ENCODE data around the gene PTPN14. TPM values are rescaled to one million over a fixed set of nuclear protein-coding genes. Genes with fewer than 3 reads are reported as not detected.

The PTPN14 gene
- total RNA-seq, 1 experiment from 2014 or later, result 76.4 TPM

DNA sequence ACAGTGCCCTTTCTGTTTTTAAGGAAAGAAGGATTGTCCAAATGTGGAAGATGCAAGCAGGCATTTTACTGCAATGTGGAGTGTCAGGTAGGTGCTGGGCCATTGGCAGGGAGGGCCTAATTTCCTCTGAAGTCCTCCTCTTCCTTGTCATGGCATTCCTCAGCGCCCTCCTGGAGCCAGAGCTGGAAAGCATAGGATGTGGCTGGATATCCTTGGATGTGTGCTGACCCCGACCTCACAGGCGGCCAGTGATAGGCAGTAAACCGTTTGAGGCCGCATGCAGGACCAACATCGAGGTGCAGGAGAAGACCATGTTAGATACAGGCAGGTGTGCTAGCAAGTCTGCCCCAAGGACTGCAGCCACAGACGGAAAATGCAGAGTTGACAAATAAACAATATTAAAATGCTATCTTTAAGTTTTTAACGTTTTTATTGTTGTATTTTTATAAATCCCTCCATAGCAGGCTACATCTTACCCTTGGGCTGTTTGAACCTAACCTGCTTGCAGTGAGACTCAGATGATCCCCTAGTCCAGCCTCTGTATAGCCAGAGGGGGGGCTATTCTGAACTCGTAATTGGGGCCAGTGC lies 246.1 kb downstream of the PTPN14 start:
- no peaks in the 10 kb centered on the region for H3K23me2 ChIP-seq (ENCODE audit: insufficient read length, low read depth, low read length, poor library complexity, severe bottlenecking)
- no peak overlapping the region for H3K56ac ChIP-seq (ENCODE audit: insufficient read length, low read depth, low read length)
- no peak overlapping the region for H3K23ac ChIP-seq (ENCODE audit: insufficient read length, low read depth, low read length)
- no peak overlapping the region for H3K4me2 ChIP-seq (ENCODE audit: insufficient read depth, insufficient read length, low read length)
- peak overlapping the region in 1 of 3 experiments; percentile 74; a peak in 1 of 7 replicates for H3K27ac Mint-ChIP-seq
- no peak overlapping the region for H3T11ph ChIP-seq (ENCODE audit: low read length)
- H3K4ac ChIP-seq (ENCODE audit: low read depth, low read length), result no peak overlapping the region
- no peaks in the 10 kb centered on the region for H3K79me1 ChIP-seq (ENCODE audit: insufficient read depth, low read depth, low read length, poor library complexity, severe bottlenecking)
- H2AK5ac ChIP-seq (ENCODE audit: insufficient read length, low read length), result no peak overlapping the region
- H2BK15ac ChIP-seq (ENCODE audit: low read depth, low read length), result no peak overlapping the region
- no peak overlapping the region for H4K8ac ChIP-seq (replicated peaks; ENCODE audit: insufficient read length, low read depth, low read length)
- peaks cover 19% of the 10 kb centered on the region for H3K27me3 Mint-ChIP-seq (ENCODE audit: low read depth)
- no peak overlapping the region for H3K27ac ChIP-seq (ENCODE audit: insufficient read length, low read depth, low read length)
- H2BK12ac ChIP-seq (ENCODE audit: insufficient read length, low read depth, low read length), result no peak overlapping the region
- no peaks in the 10 kb centered on the region for H3K9me3 ChIP-seq (ENCODE audit: control insufficient read depth, low read depth, low read length)
- no peak overlapping the region for H2BK20ac ChIP-seq (ENCODE audit: low read depth, low read length, poor library complexity, severe bottlenecking)
- H4K5ac ChIP-seq (ENCODE audit: insufficient read length, low read depth, low read length), result no peak overlapping the region
- H3K27me3 ChIP-seq (ENCODE audit: insufficient read depth, low read length), result no peaks in the 10 kb centered on the region; the same call in 1 of the 2 replicates
- no peak overlapping the region for H3K18ac ChIP-seq (ENCODE audit: insufficient read length, low read depth, low read length)
- no peaks in the 10 kb centered on the region for H3K79me2 ChIP-seq (ENCODE audit: insufficient read depth, low read length)
- no peaks in the 10 kb centered on the region for H3K36me3 Mint-ChIP-seq (ENCODE audit: insufficient read depth in 1 of 3, low read depth in 3 of 3)
- H3K9ac ChIP-seq (ENCODE audit: extremely low read depth, insufficient read length, low read length), result no peak overlapping the region
- H2BK120ac ChIP-seq (ENCODE audit: low read depth, low read length, poor library complexity, severe bottlenecking), result no peak overlapping the region
- no peak for DNase-seq
- H3K14ac ChIP-seq (ENCODE audit: insufficient read depth, low read length), result no peak overlapping the region
- no peaks in the 10 kb centered on the region for H4K20me1 ChIP-seq (ENCODE audit: control insufficient read depth, insufficient read depth, insufficient read length)
- H4K91ac ChIP-seq (ENCODE audit: insufficient read length, low read depth, low read length), result no peak overlapping the region
- TF ChIP-seq, protein P1, sequence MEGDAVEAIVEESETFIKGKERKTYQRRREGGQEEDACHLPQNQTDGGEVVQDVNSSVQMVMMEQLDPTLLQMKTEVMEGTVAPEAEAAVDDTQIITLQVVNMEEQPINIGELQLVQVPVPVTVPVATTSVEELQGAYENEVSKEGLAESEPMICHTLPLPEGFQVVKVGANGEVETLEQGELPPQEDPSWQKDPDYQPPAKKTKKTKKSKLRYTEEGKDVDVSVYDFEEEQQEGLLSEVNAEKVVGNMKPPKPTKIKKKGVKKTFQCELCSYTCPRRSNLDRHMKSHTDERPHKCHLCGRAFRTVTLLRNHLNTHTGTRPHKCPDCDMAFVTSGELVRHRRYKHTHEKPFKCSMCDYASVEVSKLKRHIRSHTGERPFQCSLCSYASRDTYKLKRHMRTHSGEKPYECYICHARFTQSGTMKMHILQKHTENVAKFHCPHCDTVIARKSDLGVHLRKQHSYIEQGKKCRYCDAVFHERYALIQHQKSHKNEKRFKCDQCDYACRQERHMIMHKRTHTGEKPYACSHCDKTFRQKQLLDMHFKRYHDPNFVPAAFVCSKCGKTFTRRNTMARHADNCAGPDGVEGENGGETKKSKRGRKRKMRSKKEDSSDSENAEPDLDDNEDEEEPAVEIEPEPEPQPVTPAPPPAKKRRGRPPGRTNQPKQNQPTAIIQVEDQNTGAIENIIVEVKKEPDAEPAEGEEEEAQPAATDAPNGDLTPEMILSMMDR (conservative IDR thresholded peaks at IDR 0.05), result no peak
- H2BK5ac ChIP-seq (ENCODE audit: insufficient read length, low read length), result no peak overlapping the region
- peaks cover 4% of the 10 kb centered on the region; the same call in 1 of the 2 replicates for H3K4me1 ChIP-seq (ENCODE audit: insufficient read depth, low read length)
- no peaks in the 10 kb centered on the region for H3K9me3 Mint-ChIP-seq
- no peak overlapping the region for H3K4me3 Mint-ChIP-seq
- WGBS (ENCODE audit: extremely low coverage, insufficient read length, low lambda C conversion rate), result no CpG with 5 or more reads among the region's 9 CpGs
- H2AFZ ChIP-seq (ENCODE audit: low read length), result no peak overlapping the region
- peaks cover 7 to 8% of the 10 kb centered on the region in 2 experiments for H3K4me1 Mint-ChIP-seq
